Kidney (tissue), 14 donors: ENCODE data around the gene CFAP91. TPM values are rescaled to one million over a fixed set of nuclear protein-coding genes. Genes with fewer than 3 reads are reported as not detected.

ENCODE experiments used
- DNase-seq, 5 donors: peaks; one replicate each; pipeline ENCODE4 v3.0.0-alpha.2; 2013 to 2020
- FAIRE-seq: peaks from 2 replicates; lab custom pipeline; 2012; peaks lifted over from hg19 to GRCh38; lab: Jason Lieb, UNC
- H3K27ac ChIP-seq, 2 donors: one replicate each; pipeline ENCODE4 v1.7.0; 2013; ENCODE audit warnings: low read depth in 2 of 2, low read length in 2 of 2, inconsistent platforms in 1 of 2
- H3K27me3 ChIP-seq: one replicate; pipeline ENCODE4 v1.7.1; 2013; ENCODE audit warnings: low read length, inconsistent platforms; ENCODE audit not compliant: control insufficient read depth, insufficient read depth
- H3K36me3 ChIP-seq, 3 donors: one replicate each; pipeline versions ENCODE4 v1.7.0 to v1.7.1; 2013; ENCODE audit warnings: low read length in 3 of 3, control low read depth in 1 of 3, inconsistent platforms in 1 of 3; ENCODE audit not compliant: insufficient read depth in 3 of 3, control insufficient read depth in 2 of 3
- H3K4me1 ChIP-seq, 3 donors: one replicate each; pipeline versions ENCODE4 v1.7.0 to v1.7.1; 2013; ENCODE audit warnings: low read length in 3 of 3, inconsistent platforms in 1 of 3, low read depth in 1 of 3; ENCODE audit not compliant: control insufficient read depth in 2 of 3, insufficient read depth in 2 of 3
- H3K4me3 ChIP-seq, 3 donors: one replicate each; pipeline versions ENCODE4 v1.7.0 to v1.8.1; 2013; ENCODE audit warnings: low read length in 3 of 3, control low read depth in 1 of 3, inconsistent platforms in 1 of 3
- H3K9ac ChIP-seq, 3 donors: one replicate each; pipeline versions ENCODE4 v1.7.0 to v1.7.1; 2013; ENCODE audit warnings: low read length in 3 of 3, control low read depth in 1 of 3, inconsistent platforms in 1 of 3
- H3K9me3 ChIP-seq, 3 donors: one replicate each; pipeline versions ENCODE4 v1.7.0 to v1.7.1; 2013; ENCODE audit warnings: low read length in 3 of 3, control low read depth in 1 of 3, inconsistent platforms in 1 of 3; ENCODE audit not compliant: control insufficient read depth in 2 of 3, insufficient read depth in 1 of 3
- intact Hi-C: fragments of 100-400 bp; cut with DNase I; formaldehyde crosslinking; loops from one replicate; pipeline ENCODE4 v1.11.1; 2022
- polyA plus RNA-seq: library from polyadenylated mRNA; stranded (reverse); fragments of 350-450 nt; fragmentation: Illumina TruSeq; extraction: RNeasy Lipid Tissue Mini Kit (QIAGEN cat#74804); gene quantifications from one replicate; pipeline ENCODE4 v1.2.3, GENCODE V29; 2014; ENCODE audit warnings: low read depth, low replicate concordance; ENCODE audit not compliant: insufficient read depth
- total RNA-seq: library from RNA; stranded (reverse); fragmentation: NEBNext Ultra II Directional; extraction: Animal tissue kit (Norgen Biotek cat#: 25700); gene quantifications from one replicate; pipeline ENCODE4 v1.2.1, GENCODE V29; 2021
- TF ChIP-seq, protein P1 (sequence below): IDR thresholded peaks from 3 replicates; pipeline ENCODE4 v1.5.1; 2012; ENCODE audit warnings: mild to moderate bottlenecking, moderate library complexity, borderline replicate concordance; ENCODE audit not compliant: insufficient read depth; ENCODE audit errors: extremely low read depth
- donor health status: control.
- donor health status: control.
- donor health status: control.
- donor health status: control.
- donor health status: control.
- donor health status: DM: yes; HTN: yes; CAD: no.
- donor health status: Normal renal cell carcinoma (clear cell type).

Gene CFAP91
- total and polyA plus RNA-seq, 2 donors from 2014 or later = 4.7 to 14.1 TPM

DNA sequence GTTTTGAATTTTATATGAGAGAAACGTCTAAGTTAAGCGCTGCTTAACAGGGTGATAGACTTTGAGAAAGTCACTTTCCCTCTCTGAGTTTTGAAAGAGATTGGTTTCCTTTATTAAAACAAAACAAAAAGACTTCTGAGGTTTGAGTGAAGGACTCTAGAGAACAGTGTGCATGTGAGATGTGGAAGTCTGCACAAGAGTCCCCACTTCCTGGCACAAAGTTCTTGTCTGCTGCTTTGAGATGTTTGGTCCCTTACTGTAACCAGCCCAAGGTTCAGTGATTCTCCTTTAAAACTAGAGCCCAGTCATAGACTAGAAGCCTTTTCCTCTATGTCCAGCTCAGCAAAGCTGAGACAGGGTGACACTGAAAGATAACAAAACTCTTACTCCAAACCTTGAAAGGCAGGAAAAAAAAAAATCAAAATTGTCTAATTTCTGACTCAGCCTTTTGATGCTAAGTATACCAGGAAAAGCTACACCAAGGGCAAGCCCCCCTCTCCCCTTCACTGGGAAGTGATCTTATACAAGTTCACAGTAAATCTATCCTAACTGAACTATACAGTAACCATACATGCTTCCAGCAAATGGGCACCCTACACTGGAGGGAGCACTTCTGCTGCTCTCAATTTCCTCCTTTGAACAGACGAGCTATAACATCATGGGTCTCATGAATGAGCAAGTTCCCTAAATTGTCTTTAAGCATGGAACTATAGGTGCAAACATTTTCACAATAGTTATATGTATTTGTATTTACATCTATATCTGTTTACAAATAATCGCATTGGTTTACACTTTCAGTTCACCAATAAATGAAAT, 44.7 kb upstream of the CFAP91 start:
- no peak for DNase-seq
- Histone ChIP-seq H3K9me3 (no peaks in the 10 kb centered on the region), H3K27me3 (no peaks in the 10 kb centered on the region), H3K4me1 (peaks cover 0 to 4% (median 0%) of the 10 kb centered on the region in 3 donors), H3K4me3 (no peak overlapping the region), H3K27ac (no peak overlapping the region), H3K36me3 (peaks cover 0 to 4% (median 0%) of the 10 kb centered on the region in 3 donors), H3K9ac (no peak overlapping the region)
- intact Hi-C loops = no loop called here
- no peak for FAIRE-seq
- TF ChIP-seq, protein P1, sequence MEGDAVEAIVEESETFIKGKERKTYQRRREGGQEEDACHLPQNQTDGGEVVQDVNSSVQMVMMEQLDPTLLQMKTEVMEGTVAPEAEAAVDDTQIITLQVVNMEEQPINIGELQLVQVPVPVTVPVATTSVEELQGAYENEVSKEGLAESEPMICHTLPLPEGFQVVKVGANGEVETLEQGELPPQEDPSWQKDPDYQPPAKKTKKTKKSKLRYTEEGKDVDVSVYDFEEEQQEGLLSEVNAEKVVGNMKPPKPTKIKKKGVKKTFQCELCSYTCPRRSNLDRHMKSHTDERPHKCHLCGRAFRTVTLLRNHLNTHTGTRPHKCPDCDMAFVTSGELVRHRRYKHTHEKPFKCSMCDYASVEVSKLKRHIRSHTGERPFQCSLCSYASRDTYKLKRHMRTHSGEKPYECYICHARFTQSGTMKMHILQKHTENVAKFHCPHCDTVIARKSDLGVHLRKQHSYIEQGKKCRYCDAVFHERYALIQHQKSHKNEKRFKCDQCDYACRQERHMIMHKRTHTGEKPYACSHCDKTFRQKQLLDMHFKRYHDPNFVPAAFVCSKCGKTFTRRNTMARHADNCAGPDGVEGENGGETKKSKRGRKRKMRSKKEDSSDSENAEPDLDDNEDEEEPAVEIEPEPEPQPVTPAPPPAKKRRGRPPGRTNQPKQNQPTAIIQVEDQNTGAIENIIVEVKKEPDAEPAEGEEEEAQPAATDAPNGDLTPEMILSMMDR = no peak

DNA sequence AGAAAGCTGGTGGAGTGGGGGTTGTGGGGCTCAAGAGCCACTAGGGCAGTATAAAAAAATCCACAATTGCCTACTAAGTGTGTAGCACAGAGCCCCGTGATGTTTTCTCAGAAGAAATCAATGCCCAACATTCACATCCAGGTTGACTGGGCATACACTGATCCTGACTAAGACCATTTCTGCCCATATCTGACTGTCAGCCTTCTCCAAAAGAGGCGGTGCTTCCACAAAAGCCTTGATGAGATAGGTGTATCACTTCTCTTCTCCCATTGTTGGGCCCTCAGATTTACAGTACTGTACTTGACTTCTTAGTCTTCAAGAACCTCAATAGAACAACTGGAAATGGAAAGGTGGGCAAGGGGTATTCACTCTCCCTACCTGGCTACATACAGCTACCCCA, 43.8 kb upstream of the CFAP91 start:
- Histone ChIP-seq H3K27ac (no peak overlapping the region), H3K36me3 (peaks cover 0 to 4% (median 0%) of the 10 kb centered on the region in 3 donors), H3K9me3 (no peaks in the 10 kb centered on the region), H3K4me3 (no peak overlapping the region), H3K27me3 (no peaks in the 10 kb centered on the region), H3K4me1 (peaks cover 0 to 4% (median 0%) of the 10 kb centered on the region in 3 donors), H3K9ac (no peak overlapping the region)
- DNase-seq (no peak), FAIRE-seq (no peak)
- TF ChIP-seq, protein P1 = no peak
- intact Hi-C loops = no loop called here

DNA sequence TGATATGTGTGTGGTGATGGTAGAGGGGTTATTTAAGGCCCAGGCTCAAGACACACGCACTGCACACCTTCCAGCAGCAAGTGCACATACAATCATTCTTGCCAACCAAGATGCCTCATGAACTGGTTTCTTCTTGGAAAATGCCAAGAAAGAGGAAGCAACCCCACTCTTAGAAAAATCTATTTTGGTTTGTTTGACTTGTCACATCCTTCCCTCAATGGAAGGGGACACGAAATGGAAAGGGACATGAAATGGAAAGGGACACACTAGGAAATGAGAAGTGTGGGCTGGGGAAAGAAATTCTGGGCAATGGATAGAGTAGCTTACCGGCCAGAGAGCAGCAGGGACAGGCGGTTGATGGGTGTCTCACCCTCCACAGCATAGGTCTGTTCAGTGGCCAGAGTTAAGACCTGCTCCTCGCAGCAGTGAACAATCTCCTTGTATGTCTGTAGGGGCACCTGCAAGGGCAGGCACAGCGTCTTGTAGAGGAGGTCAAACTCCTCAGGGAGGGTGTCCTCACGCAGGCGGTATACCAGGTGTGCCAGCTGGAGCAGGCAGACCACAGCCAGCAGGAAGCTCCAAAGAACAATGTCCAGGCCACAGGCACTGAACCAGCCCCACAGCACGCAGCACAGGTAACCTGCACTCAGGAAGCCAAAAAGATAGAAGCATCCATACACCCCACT, 43.1 kb upstream of the CFAP91 start:
- Histone ChIP-seq H3K4me3 (no peak overlapping the region), H3K27me3 (no peaks in the 10 kb centered on the region), H3K36me3 (peaks cover 0 to 4% (median 0%) of the 10 kb centered on the region in 3 donors), H3K9me3 (no peaks in the 10 kb centered on the region), H3K4me1 (peaks cover 0 to 4% (median 0%) of the 10 kb centered on the region in 3 donors), H3K9ac (no peak overlapping the region), H3K27ac (no peak overlapping the region)
- intact Hi-C loops = no loop called here
- FAIRE-seq (no peak), DNase-seq (peak in 1 of 5 donors; percentile 47)
- TF ChIP-seq, protein P1 = no peak
